Skin epidermis (tissue), 12 donors: Measurements from ENCODE around the gene SPINT3.
"Not testable (repeated sequence)": the region's sequence is repeated elsewhere in the genome, so short reads cannot be mapped to it uniquely, and the experiment has no call there.

Experiments
- H3K27ac ChIP-seq, 21 experiments: fragments of 200-600 bp; sonication (generic) in 11 of 21; one replicate each; pipeline ENCODE4 v1.5.0; 2020; ENCODE audit warnings: mild to moderate bottlenecking in 3 of 21, inconsistent platforms in 2 of 21, moderate library complexity in 2 of 21
- H3K4me3 ChIP-seq, 7 experiments: fragments of 200-600 bp; sonication (generic) in 2 of 7; one replicate each; pipeline ENCODE4 v1.5.0; 2020; ENCODE audit warnings: inconsistent platforms in 2 of 7, mild to moderate bottlenecking in 2 of 7, moderate library complexity in 1 of 7

Gene SPINT3

DNA sequence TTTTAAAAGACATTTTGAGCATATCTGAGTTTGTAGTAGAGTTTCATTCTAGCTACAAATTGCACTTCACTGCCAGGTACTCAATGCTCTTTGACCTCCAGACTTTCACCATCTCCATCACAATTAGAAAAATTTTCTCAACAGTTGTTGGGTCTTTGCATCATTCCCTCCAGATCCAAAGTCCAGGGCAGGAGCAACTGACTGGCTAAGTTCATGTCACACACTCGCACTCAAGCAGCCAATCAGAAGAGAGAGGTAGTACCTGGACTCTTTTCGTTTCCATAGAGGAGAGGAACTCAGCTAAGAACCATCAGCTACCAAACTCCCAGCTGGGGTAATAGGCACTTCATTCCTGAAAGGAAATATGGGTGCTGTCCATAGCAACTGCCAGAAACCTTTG lies 9.0 kb downstream of the SPINT3 start:
- Histone ChIP-seq H3K4me3 (no peak overlapping the region), H3K27ac (no peak overlapping the region)

DNA sequence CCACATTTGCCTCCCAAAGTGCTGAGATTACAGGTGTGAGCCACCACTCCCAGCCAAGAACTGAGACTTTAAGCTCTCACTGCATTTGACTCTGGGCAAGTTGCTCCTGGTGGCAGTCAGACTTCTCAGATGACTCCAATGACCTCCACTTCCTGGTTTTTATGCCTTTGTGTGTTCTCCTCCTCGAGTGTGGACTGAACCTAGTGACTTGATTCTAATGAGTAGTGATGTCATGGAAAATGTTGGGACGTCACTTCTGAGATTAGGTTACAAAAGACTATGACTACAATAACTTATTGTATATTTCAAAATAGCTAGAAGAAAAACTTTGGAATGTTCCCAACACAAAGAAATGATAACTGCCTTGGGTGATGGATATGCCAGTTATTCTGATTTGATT lies 12.0 kb downstream of the SPINT3 start:
- Histone ChIP-seq H3K4me3 (no peak overlapping the region), H3K27ac (no peak overlapping the region)

DNA sequence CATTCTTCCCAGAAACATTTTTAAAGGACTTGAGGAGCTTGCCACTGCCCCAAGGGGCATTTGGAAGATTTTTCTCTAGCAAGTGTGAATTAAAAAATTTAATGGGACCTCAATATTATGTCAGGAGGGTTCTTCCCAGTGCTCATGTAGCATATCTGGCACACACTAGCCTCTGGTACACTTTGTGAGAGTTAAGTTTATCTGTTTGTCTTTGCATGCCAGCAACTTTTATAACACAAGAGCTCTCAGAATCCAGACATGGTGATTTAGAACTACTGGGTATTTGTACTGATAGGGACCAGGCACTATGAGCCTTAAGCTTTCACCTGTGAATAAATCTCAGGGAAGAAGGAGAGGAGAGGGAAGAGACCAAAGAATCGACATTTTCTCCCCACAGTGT lies 12.9 kb downstream of the SPINT3 start:
- no peak overlapping the region for H3K4me3 ChIP-seq
- H3K27ac ChIP-seq: no peak overlapping the region

DNA sequence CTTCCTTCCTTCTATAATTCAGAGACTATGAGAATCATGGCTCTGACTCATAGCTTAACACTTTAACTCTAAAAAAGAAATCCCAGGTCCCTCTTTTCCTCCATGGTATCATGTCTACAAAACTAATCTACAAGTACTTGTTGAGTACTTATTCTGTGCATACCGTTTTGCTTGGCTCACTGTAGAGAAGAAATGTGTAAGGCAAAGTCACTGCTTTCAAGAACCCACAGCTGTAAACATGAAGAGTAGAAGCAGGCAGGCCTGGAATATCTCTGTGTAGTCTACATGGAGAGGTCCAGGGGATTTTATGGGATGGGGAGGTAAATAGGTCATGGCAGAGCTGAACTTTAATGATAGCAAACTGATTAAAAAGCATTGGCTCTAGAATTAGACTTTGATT lies 13.8 kb downstream of the SPINT3 start:
- Histone ChIP-seq H3K4me3 (no peak overlapping the region), H3K27ac (no peak overlapping the region)

DNA sequence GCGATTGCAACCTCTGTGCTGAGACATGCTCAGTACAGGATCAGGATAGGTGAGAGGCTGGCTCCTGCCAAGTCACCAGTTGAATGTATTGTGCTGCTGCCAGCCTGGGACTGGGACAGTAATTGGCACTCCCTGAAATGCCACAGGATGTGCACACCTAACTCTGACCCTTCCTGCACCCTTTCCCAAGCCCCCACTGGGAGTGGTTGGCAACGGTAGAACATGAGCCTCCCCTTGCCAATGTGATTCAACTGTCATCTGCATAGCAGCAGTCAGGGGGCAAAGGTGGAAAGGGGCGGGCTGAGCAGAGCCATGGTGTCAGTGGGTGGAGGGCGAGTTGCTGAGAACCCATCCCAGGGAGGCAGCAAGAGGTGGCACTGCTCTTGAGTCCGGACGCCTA lies 15.4 kb downstream of the SPINT3 start:
- H3K27ac ChIP-seq: no peak overlapping the region

DNA sequence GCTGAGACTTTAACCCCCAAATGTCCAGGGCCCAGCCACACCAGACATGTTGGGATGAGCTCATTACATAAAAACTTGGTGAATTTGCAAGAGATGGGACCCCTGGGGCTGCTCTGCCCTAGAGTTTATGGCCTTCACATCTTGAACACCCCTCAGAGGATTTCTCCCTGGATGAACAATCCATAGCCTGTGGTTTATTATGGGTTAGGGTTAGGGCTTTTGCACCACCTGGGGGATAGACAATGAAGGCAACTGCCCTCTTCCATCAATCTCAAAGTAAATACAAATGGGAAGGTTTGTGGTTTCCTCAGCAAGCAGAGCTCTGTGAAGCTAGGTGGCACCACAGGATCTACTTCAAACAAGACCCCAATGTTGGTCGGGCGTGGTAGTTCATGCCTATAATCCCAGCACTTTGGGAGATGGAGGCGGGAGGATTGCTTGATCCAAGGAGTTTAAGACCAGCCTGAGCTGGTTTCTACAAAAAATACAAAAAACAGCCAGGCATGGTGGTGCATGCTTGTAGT lies 17.4 kb downstream of the SPINT3 start:
- no peak overlapping the region for H3K4me3 ChIP-seq
- no peak overlapping the region for H3K27ac ChIP-seq

More for the DNA sequence above, 15.4 kb downstream of the SPINT3 start:
- no peak overlapping the region for H3K4me3 ChIP-seq

DNA sequence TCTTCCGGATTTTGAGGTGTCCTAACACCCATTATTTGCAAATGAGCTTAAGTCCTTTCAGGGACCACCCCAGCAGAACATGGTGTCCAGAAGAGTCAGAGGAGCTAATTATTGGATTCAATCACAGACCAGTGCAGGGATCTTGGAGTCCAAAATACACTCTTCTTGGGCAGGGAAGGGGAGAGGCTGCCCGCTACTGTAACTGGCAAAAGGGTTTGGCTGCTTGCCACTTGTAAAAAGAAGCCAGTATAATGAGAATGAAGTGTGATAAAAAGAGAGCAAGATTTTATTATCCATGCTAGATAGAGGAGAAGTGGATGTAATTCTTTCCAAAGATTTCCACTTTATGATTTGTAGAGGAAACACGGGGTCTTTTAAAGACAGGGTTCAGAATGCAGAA lies 19.3 kb downstream of the SPINT3 start:
- Histone ChIP-seq H3K27ac (no peak overlapping the region), H3K4me3 (no peak overlapping the region)

DNA sequence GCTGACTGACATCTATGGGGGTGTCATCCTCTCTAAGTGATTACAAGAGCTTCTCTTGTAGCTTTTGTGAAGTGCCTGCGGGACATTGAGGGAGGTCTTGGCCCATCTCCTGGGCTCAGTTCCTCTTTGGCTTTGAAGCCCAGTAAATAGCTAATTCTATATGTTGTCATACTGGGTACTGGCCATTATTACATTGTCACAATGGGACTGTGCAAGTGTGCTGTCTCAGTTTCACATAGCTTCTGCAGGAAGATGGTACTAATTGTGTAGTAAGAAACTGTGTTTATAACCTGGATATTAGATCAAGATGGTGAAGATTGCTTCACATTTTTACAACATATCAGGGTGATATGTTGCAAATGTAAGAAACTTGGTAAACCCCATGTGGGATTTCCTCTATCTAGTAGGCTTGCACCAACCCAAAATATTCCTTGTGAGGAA lies 19.9 kb downstream of the SPINT3 start:
- Histone ChIP-seq H3K27ac (no peak overlapping the region), H3K4me3 (no peak overlapping the region)

DNA sequence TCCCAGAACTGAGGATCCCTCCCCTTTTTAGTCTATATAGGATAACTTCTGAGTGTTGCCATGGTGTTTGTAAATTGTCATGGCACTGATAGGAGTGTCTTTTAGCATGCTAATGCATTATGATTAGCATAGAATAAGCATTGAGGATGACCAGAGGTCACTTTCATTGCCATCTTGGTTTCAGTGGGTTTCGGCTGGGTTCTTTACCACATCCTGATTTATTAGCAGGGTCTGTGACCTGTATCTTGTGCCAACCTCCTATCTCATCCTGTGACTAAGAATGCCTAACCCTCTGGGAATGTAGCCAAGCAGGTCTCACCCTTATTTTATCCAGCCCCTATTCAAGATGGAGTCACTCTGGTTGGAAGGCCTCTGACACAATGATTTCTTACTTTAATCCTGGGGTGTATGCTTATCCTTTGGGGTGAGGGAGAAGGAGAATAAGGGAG lies 26.3 kb downstream of the SPINT3 start:
- H3K4me3 ChIP-seq: no peak overlapping the region
- no peak overlapping the region for H3K27ac ChIP-seq

DNA sequence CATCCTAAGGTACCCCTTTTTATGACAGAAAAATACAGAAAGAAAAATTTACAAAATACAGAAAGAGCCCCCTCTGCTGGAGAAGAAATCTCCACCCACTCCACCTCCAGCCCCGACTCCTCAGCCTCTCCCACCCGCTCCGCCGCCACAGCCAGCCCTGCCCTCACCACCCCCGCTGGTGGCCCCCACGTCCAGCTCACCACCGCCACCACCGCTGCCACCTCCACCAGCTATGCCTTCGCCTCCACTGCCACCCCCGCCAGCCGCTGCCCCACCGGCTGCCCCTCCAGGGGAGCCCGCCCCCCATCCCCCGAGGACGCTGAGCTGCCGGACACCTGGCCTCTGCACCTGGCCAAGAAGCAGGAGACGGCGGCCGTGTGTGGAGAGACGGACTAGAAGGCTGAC lies 28.2 kb downstream of the SPINT3 start:
- H3K4me3 ChIP-seq: no peak overlapping the region
- no peak overlapping the region for H3K27ac ChIP-seq

DNA sequence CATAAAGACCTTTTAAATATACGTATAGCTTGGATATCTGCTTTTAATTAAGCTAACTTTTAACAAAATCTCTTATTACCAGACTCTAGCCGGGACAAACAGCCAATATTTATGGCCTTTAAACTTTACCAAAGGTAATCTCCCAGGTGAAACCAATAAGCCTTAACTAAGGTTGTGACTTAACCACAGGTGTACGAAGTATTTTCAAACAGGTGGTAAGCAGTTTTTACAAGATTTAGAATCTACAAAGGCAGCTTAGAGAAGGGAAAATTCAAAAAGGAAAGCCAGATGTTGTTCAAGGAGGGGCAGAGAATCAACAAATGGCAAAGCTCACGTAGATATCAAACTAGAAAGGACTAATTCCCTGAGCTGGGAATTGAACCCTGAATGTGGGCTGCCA lies 30.0 kb downstream of the SPINT3 start:
- no peak overlapping the region for H3K4me3 ChIP-seq
- no peak overlapping the region for H3K27ac ChIP-seq

DNA sequence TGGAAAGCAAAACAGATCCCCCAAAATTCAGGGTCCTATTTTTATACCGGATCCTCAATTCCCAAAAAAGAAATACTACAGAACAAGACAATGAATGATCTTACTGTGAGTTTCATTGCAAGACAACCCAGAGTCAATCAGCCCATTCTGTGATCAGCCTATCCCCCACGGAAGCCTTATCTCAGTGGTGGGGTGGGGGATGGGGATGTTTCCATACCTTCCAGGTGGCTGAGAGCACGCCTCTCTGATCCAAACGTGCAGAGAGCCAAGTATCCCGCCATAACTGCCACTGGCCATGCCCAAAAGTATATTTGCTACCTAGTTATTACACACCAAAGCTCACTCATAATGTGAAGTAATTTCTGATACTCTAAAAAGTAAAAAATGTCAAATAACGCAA lies 30.7 kb downstream of the SPINT3 start:
- Histone ChIP-seq H3K27ac (no peak overlapping the region), H3K4me3 (no peak overlapping the region)

DNA sequence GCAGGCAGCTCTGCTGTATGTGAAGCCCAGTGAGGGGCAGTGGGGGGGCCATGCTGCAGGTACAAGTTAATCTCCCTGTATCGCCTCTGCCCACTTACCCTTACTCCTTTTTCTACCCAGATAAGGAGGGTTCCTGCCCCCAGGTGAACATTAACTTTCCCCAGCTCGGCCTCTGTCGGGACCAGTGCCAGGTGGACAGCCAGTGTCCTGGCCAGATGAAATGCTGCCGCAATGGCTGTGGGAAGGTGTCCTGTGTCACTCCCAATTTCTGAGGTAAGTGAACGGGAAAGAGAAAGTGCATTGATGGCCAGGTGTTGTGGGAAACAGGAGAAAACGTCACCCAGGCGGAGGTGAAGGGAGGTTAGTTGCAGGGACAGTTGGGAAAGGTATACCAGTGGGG lies 35.6 kb downstream of the SPINT3 start:
- Histone ChIP-seq H3K4me3 (no peak overlapping the region), H3K27ac (no peak overlapping the region)

DNA sequence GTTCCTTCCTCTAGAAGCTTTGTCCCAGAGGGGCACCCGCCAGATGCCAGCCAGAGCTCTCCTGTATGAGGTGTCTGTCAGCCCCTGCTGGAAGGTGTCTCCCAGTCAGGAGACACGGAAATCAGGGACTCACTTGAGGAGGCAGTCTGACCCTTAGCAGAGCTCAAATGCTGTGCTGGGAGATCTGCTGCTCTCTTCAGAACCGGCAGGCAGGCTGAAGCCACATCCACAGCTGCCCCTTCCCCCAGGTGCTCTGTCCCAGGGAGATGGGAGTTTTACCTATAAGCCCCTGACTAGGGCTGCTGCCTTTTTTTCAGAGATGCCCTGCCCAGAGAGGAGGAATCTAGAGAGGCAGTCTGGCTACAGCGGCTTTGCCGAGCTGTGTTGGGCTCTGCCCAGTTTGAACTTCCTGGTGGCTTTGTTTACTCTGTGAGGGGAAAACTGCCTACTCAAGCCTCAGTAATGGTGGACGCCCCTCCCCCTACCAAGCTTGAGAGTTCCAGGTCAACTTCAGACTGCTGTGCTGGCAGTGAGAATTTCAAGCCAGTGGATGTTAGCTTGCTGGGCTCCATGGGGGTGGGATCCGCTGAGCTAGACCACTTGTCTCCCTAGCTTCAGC lies 37.8 kb downstream of the SPINT3 start:
- H3K27ac ChIP-seq, H3K4me3 ChIP-seq: not testable (repeated sequence)

DNA sequence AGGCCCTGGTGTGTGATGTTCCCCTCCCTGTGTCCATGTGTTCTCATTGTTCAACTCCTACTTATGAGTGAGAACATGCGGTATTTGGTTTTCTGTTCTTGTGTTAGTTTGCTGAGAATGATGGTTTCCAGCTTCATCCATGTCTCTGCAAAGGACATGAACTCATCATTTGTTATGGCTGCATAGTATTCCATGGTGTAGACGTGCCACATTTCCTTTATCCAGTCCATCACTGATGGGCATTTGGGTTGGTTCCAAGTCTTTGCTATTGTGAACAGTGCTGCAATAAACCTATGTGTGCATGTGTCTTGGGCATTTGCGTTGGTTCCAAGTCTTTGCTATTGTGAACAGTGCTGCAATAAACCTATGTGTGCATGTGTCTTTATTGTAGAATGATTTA lies 43.1 kb downstream of the SPINT3 start:
- not testable (repeated sequence) for H3K27ac ChIP-seq, H3K4me3 ChIP-seq

DNA sequence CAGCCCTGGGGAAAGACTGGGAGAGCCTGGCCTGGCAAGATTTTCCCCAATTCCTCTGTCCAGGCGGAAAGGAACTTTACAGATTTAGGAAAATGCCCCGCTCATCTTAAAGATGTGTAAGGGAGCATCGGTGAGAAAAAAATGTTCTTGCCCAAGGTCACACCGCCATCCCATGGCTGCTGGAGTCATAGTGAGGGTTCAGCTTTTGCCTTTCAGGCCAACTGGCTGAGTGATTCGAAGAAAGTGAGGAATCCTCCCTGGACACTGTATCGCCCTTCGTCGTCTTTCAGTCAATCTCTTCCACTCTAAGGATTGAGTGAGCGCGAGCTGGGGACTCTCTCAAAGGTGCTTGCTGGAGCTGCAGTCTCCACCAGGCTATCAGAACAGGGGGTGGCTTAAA lies 44.5 kb downstream of the SPINT3 start:
- Histone ChIP-seq H3K27ac (peak overlapping the region in 3 of 21 experiments; percentile 18 to 65 (median 26)), H3K4me3 (peak overlapping the region in 6 of 7 experiments; percentile 22 to 38 (median 31))

DNA sequence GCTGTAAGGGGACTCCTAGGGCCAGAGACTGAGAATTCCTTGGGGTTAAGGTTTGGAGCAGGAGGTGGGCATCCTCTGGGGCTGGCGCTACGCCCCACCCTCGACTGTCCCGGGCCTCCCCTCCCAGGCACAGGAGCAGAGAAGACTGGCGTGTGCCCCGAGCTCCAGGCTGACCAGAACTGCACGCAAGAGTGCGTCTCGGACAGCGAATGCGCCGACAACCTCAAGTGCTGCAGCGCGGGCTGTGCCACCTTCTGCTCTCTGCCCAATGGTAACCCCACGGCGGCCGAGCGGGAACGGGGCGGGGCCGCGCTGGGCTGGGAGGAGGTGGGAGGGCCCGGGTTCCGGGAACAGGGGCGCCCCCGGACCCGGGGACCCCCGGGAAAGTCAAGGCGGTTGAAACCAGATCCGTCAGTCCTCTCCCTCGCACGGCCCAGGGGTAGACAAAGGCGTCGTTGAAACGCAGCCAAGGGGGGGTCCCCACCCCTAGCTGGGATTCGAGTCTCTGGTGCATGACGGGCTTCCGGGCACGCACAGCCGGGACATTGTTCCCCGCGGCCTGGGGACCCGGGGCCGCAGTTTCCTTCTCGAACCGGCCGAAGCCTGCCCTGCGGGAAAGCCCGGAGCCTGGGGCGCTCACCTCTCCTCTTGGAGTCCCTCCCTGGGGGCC lies 45.0 kb downstream of the SPINT3 start:
- peak overlapping the region; percentile 15 to 38 (median 29) for H3K4me3 ChIP-seq
- peak overlapping the region in 3 of 21 experiments; percentile 18 to 65 (median 26) for H3K27ac ChIP-seq

DNA sequence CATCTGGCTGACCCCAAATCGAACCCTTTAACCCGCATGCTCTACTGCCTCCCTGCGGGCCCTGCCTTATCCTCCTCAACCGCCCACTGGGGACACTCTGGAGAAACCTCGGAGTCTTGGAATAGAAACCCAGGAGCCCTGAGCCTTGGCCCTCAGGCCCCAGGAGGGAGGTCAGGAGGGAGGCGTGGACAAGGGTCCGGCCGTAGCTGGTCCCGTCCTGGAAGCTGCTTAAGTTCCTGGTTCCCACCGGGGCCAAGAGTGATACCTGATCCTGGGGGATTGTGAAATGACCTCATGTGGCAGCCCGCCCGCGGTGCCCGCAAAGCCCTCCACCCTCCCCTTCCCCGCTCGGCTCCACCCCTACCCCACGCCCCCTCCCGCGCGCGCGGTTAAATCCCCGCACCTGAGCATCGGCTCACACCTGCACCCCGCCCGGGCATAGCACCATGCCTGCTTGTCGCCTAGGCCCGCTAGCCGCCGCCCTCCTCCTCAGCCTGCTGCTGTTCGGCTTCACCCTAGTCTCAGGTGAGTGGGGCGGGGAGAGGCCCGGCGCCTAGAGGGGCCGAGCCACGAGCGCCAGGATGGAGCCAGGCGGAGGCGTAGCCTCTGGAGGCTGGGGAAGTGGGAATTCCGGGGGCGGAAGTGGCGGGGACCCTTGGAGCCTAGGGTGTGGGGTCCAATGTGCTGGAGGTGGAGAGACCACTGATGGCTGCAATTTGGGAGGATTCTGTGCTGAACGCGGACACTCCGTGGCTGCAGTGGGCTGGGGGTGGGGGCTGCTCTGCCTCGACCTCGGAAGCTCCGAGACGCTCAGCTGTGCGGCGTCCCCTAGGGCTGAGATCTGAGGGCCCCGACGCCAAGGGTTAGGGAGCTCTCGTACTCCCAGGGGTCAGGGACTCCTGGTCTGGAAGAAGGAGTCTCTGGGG lies 45.8 kb downstream of the SPINT3 start, which contains the start of gene WFDC2:
TSS of gene WFDC2 (plus strand) at position 418 of the 926 bp plus-strand sequence. CDS start at position 447, 29 bp downstream.
- peak within 1 kb of the TSS in 3 of 21 experiments; percentile 18 to 65 (median 26) for H3K27ac ChIP-seq

DNA sequence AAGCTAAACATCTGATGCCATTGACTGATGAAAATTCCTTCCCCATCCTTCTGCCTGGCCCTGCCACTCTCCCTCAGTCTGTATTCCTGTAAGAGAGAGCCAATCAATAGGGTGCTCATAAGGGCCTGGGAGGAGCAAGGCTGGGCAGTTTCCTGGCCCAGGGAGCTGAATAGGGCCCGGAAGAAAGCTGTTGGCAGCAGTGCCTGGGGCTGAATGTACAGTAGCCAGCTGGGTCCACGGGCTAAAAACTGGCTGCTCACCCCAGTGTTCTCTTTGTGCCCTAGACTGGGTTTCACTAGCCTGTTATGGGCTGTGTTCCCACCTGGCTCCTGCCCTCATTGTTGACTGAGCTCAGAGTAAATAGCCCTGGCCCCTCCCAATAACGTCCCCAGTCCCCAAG lies 47.6 kb downstream of the SPINT3 start:
- no peak overlapping the region for H3K27ac ChIP-seq

More for the DNA sequence above, 45.8 kb downstream of the SPINT3 start, which contains the start of gene WFDC2:
- peak within 1 kb of the TSS; percentile 15 to 38 (median 29) for H3K4me3 ChIP-seq

DNA sequence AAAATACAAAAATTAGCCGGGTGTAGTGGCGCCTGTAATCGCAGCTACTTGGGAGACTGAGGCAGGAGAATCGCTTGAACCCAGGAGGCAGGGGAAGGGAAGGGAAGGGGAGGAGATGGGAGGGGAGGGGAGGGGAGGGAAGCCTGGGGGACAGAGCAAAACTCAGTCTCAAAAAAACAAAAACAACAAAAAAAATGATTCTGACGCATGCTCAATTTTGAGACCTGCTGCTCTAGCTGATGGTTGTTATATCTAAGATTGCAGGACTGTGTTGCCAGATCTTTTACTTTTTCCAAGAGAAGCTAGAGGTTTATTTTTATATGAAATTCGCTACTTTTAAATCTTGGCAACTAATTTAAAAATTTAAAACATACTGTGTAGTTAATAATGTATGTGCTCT lies 48.2 kb downstream of the SPINT3 start:
- H3K4me3 ChIP-seq: no peak overlapping the region
- no peak overlapping the region for H3K27ac ChIP-seq

More for the DNA sequence above, 47.6 kb downstream of the SPINT3 start:
- H3K4me3 ChIP-seq: no peak overlapping the region
